SJCRH30 (cell line): ENCODE data around the gene GPR78. TPM values are rescaled to one million over a fixed set of nuclear protein-coding genes. Genes with fewer than 3 reads are reported as not detected.

Experiments used
- DNase-seq, 2 experiments: peaks; one replicate each; pipeline ENCODE4 v3.0.0-alpha.2; 2015 to 2020
- H3K27ac ChIP-seq: fragments of 250-450 bp; sonication (Bioruptor Pico); 2 replicates; pipeline ENCODE4 v1.5.1; 2020; ENCODE audit warnings: mild to moderate bottlenecking, moderate library complexity
- H3K27me3 ChIP-seq: fragments of 250-450 bp; sonication (Bioruptor Pico); 2 replicates; pipeline ENCODE4 v1.5.1; 2020; ENCODE audit warnings: mild to moderate bottlenecking, moderate library complexity
- H3K36me3 ChIP-seq: fragments of 250-450 bp; sonication (Bioruptor Pico); 2 replicates; pipeline ENCODE4 v1.5.1; 2020; ENCODE audit warnings: mild to moderate bottlenecking, moderate library complexity
- H3K4me1 ChIP-seq: fragments of 250-450 bp; sonication (Bioruptor Pico); 2 replicates; pipeline ENCODE4 v1.5.1; 2020; ENCODE audit warnings: mild to moderate bottlenecking, moderate library complexity
- H3K4me3 ChIP-seq: fragments of 250-450 bp; sonication (Bioruptor Pico); 2 replicates; pipeline ENCODE4 v1.5.1; 2020; ENCODE audit warnings: mild to moderate bottlenecking, moderate library complexity
- H3K9me3 ChIP-seq: fragments of 250-450 bp; sonication (Bioruptor Pico); replicated peaks from 2 replicates; pipeline ENCODE4 v1.5.1; 2020; ENCODE audit warnings: mild to moderate bottlenecking, moderate library complexity
- total RNA-seq: library from RNA; depleted of rRNA; stranded (reverse); fragments of >200 nt; shearing (Covaris generic); gene quantifications from 2 replicates; pipeline ENCODE4 v1.2.3, GENCODE V29; 2014

GPR78 gene
- total RNA-seq, 1 experiment from 2014 or later, result 3.5 TPM

GRCh38 chr4:8601556-8601955, 21.4 kb downstream of the GPR78 start:
- DNase-seq, result no peak
- H3K4me3 ChIP-seq, result no peak overlapping the region
- no peaks in the 10 kb centered on the region for H3K27me3 ChIP-seq
- peaks cover 37% of the 10 kb centered on the region for H3K4me1 ChIP-seq
- H3K27ac ChIP-seq, result no peak overlapping the region; the same call in 1 of the 2 replicates
- peaks cover 67% of the 10 kb centered on the region for H3K36me3 ChIP-seq
- H3K9me3 ChIP-seq, result no peaks in the 10 kb centered on the region

- Histone ChIP-seq H3K4me3 (no peak overlapping the region), H3K27ac (no peak overlapping the region), H3K27me3 (no peaks in the 10 kb centered on the region), H3K36me3 (peaks cover 71% of the 10 kb centered on the region), H3K4me1 (peaks cover 34% of the 10 kb centered on the region), H3K9me3 (no peaks in the 10 kb centered on the region)
- DNase-seq, result no peak
These were observed 22.7 kb downstream of the GPR78 start for GRCh38 chr4:8602686-8603430.

- Histone ChIP-seq H3K27me3 (no peaks in the 10 kb centered on the region), H3K9me3 (no peaks in the 10 kb centered on the region), H3K36me3 (peaks cover 73% of the 10 kb centered on the region), H3K4me3 (no peak overlapping the region), H3K4me1 (peaks cover 26% of the 10 kb centered on the region), H3K27ac (no peak overlapping the region)
- no peak for DNase-seq
These were observed 23.7 kb downstream of the GPR78 start for GRCh38 chr4:8603931-8604330.

GRCh38 chr4:8605289-8605688, 25.1 kb downstream of the GPR78 start:
- no peak overlapping the region for H3K4me3 ChIP-seq
- H3K36me3 ChIP-seq, result peaks cover 79% of the 10 kb centered on the region
- no peaks in the 10 kb centered on the region for H3K9me3 ChIP-seq
- DNase-seq, result no peak
- H3K27ac ChIP-seq, result no peak overlapping the region
- H3K27me3 ChIP-seq, result no peaks in the 10 kb centered on the region
- peaks cover 12% of the 10 kb centered on the region for H3K4me1 ChIP-seq

GRCh38 chr4:8606476-8606875, 26.3 kb downstream of the GPR78 start:
- peaks cover 86% of the 10 kb centered on the region for H3K36me3 ChIP-seq

GRCh38 chr4:8606966-8607365, 26.8 kb downstream of the GPR78 start:
- H3K27me3 ChIP-seq, result no peaks in the 10 kb centered on the region
- no peak for DNase-seq
- H3K27ac ChIP-seq, result no peak overlapping the region
- H3K36me3 ChIP-seq, result peaks cover 85% of the 10 kb centered on the region
- H3K4me1 ChIP-seq, result no peaks in the 10 kb centered on the region
- no peak overlapping the region for H3K4me3 ChIP-seq
- H3K9me3 ChIP-seq, result no peaks in the 10 kb centered on the region

More at GRCh38 chr4:8606476-8606875, 26.3 kb downstream of the GPR78 start:
- no peak overlapping the region for H3K4me3 ChIP-seq
- no peak for DNase-seq
- peaks cover 1% of the 10 kb centered on the region; the same call in 1 of the 2 replicates for H3K4me1 ChIP-seq
- no peak overlapping the region for H3K27ac ChIP-seq
- no peaks in the 10 kb centered on the region for H3K9me3 ChIP-seq
- H3K27me3 ChIP-seq, result no peaks in the 10 kb centered on the region

- no peak overlapping the region for H3K27ac ChIP-seq
- peaks cover 83% of the 10 kb centered on the region for H3K36me3 ChIP-seq
- H3K27me3 ChIP-seq, result no peaks in the 10 kb centered on the region
- no peak overlapping the region for H3K4me3 ChIP-seq
- H3K4me1 ChIP-seq, result no peaks in the 10 kb centered on the region
- DNase-seq, result no peak
- no peaks in the 10 kb centered on the region for H3K9me3 ChIP-seq
These were observed 27.6 kb downstream of the GPR78 start for GRCh38 chr4:8607603-8608481.

GRCh38 chr4:8608714-8609391, 28.7 kb downstream of the GPR78 start:
- Histone ChIP-seq H3K9me3 (no peaks in the 10 kb centered on the region), H3K4me3 (no peak overlapping the region), H3K36me3 (peaks cover 83% of the 10 kb centered on the region), H3K4me1 (no peaks in the 10 kb centered on the region), H3K27ac (no peak overlapping the region), H3K27me3 (no peaks in the 10 kb centered on the region)
- DNase-seq, result no peak

- no peaks in the 10 kb centered on the region for H3K4me1 ChIP-seq
- no peak for DNase-seq
- no peak overlapping the region for H3K4me3 ChIP-seq
- peaks cover 83% of the 10 kb centered on the region for H3K36me3 ChIP-seq
- no peak overlapping the region for H3K27ac ChIP-seq
- no peaks in the 10 kb centered on the region for H3K27me3 ChIP-seq
- H3K9me3 ChIP-seq, result no peaks in the 10 kb centered on the region
These were observed 29.2 kb downstream of the GPR78 start for GRCh38 chr4:8609406-8609805.

- no peak for DNase-seq
- peaks cover 81% of the 10 kb centered on the region for H3K36me3 ChIP-seq
- H3K9me3 ChIP-seq, result no peaks in the 10 kb centered on the region
- no peaks in the 10 kb centered on the region for H3K27me3 ChIP-seq
- no peak overlapping the region for H3K27ac ChIP-seq
- H3K4me3 ChIP-seq, result no peak overlapping the region
- H3K4me1 ChIP-seq, result no peaks in the 10 kb centered on the region
These were observed 29.7 kb downstream of the GPR78 start for GRCh38 chr4:8609824-8610350.

- Histone ChIP-seq H3K9me3 (no peaks in the 10 kb centered on the region), H3K4me3 (no peak overlapping the region), H3K27ac (no peak overlapping the region), H3K36me3 (peaks cover 81% of the 10 kb centered on the region), H3K27me3 (no peaks in the 10 kb centered on the region), H3K4me1 (no peaks in the 10 kb centered on the region)
- DNase-seq, result no peak
These were observed 30.8 kb downstream of the GPR78 start for GRCh38 chr4:8610858-8611616.

GRCh38 chr4:8612646-8613045, 32.5 kb downstream of the GPR78 start:
- no peak overlapping the region for H3K27ac ChIP-seq
- H3K27me3 ChIP-seq, result no peaks in the 10 kb centered on the region
- H3K36me3 ChIP-seq, result peaks cover 81% of the 10 kb centered on the region
- H3K4me3 ChIP-seq, result no peak overlapping the region
- H3K9me3 ChIP-seq, result no peaks in the 10 kb centered on the region
- DNase-seq, result no peak
- H3K4me1 ChIP-seq, result no peaks in the 10 kb centered on the region

GRCh38 chr4:8613421-8614364, 33.5 kb downstream of the GPR78 start:
- H3K4me3 ChIP-seq, result no peak overlapping the region
- peaks cover 84% of the 10 kb centered on the region for H3K36me3 ChIP-seq
- DNase-seq, result no peak
- H3K27ac ChIP-seq, result no peak overlapping the region
- no peaks in the 10 kb centered on the region for H3K9me3 ChIP-seq
- H3K27me3 ChIP-seq, result no peaks in the 10 kb centered on the region
- no peaks in the 10 kb centered on the region for H3K4me1 ChIP-seq
